SW480 (cell line): Measurements from ENCODE around the gene PVALEF.

Source experiments
- DNase-seq: peaks from one replicate; pipeline ENCODE4 v3.0.0-alpha.2; 2016; ENCODE audit warnings: low spot score

PVALEF gene

GRCh38 chr17:81163051-81163695 is 2.1 kb upstream of the PVALEF start:
- DNase-seq, result no peak

- DNase-seq, result no peak
Observed at GRCh38 chr17:81163703-81164370, 1.5 kb upstream of the PVALEF start.

- DNase-seq, result no peak
Observed at GRCh38 chr17:81164371-81165245, 699 bp upstream of the PVALEF start.

- DNase-seq, result no peak
Observed at GRCh38 chr17:81166033-81166492, 756 bp downstream of the PVALEF start, which contains the start of gene AATK. TSS of gene AATK (minus strand) at chr17:81166221. CDS start at chr17:81165992, 229 bp downstream.

GRCh38 chr17:81167194-81167524 is 1.9 kb downstream of the PVALEF start:
- DNase-seq, result no peak

- no peak for DNase-seq
Observed at GRCh38 chr17:81167638-81168037, 2.3 kb downstream of the PVALEF start.

GRCh38 chr17:81169870-81170309 is 4.6 kb downstream of the PVALEF start:
- no peak for DNase-seq

- DNase-seq, result no peak
Observed at GRCh38 chr17:81170727-81171494, 5.6 kb downstream of the PVALEF start.

GRCh38 chr17:81171941-81172340 is 6.6 kb downstream of the PVALEF start:
- peak; percentile 49 for DNase-seq

- no peak for DNase-seq
Observed at GRCh38 chr17:81173052-81173761, 7.9 kb downstream of the PVALEF start.

GRCh38 chr17:81173762-81174155 is 8.5 kb downstream of the PVALEF start:
- no peak for DNase-seq

GRCh38 chr17:81176666-81177065 is 11.4 kb downstream of the PVALEF start:
- no peak for DNase-seq

GRCh38 chr17:81178136-81179091 is 13.1 kb downstream of the PVALEF start:
- DNase-seq, result no peak

- no peak for DNase-seq
Observed at GRCh38 chr17:81179220-81179619, 13.9 kb downstream of the PVALEF start.

GRCh38 chr17:81179861-81180260 is 14.6 kb downstream of the PVALEF start:
- no peak for DNase-seq

- DNase-seq, result no peak
Observed at GRCh38 chr17:81180836-81181810, 15.8 kb downstream of the PVALEF start.

- no peak for DNase-seq
Observed at GRCh38 chr17:81181811-81182185, 16.5 kb downstream of the PVALEF start.

GRCh38 chr17:81182596-81182995 is 17.3 kb downstream of the PVALEF start:
- no peak for DNase-seq

- no peak for DNase-seq
Observed at GRCh38 chr17:81183316-81183715, 18.0 kb downstream of the PVALEF start.
